Thoracic aorta (tissue), 2 donors: ENCODE measurements around the gene ACKR2. TPM values are rescaled to one million over a fixed set of nuclear protein-coding genes. Genes with fewer than 3 reads are reported as not detected.

Source experiments
- ATAC-seq: fragments of 150-250 bp; one replicate; pipeline ENCODE4 v1.8.0; 2017; ENCODE audit warnings: low read depth; ENCODE audit not compliant: insufficient number of reproducible peaks, low FRiP score
- DNase-seq: peaks from one replicate; pipeline ENCODE4 v3.0.0-alpha.2; 2020; ENCODE audit warnings: low spot score
- H3K27ac ChIP-seq, 2 donors: fragments of 200-600 bp; sonication (generic); 1 replicate in 1 of 2; 2 replicates in 1 of 2; pipeline ENCODE4 v1.5.1; 2016; ENCODE audit warnings: mild to moderate bottlenecking in 2 of 2, moderate library complexity in 2 of 2
- H3K27me3 ChIP-seq: fragments of 200-600 bp; sonication (generic); replicated peaks from 2 replicates; pipeline ENCODE4 v1.6.0; 2016; ENCODE audit warnings: mild to moderate bottlenecking; ENCODE audit not compliant: insufficient read depth
- H3K36me3 ChIP-seq: fragments of 200-600 bp; sonication (generic); one replicate; pipeline ENCODE4 v1.5.1; 2016
- H3K4me1 ChIP-seq, 2 donors: fragments of 200-600 bp; sonication (generic); 1 replicate in 1 of 2; 2 replicates in 1 of 2; pipeline versions ENCODE4 v1.5.1 to v1.6.0; 2016; ENCODE audit warnings: low read depth in 2 of 2, mild to moderate bottlenecking in 1 of 2; ENCODE audit not compliant: control insufficient read depth in 1 of 2
- H3K4me3 ChIP-seq: fragments of 200-600 bp; sonication (generic); 2 replicates; pipeline ENCODE4 v1.5.1; 2016; ENCODE audit warnings: mild to moderate bottlenecking
- H3K9me3 ChIP-seq: fragments of 200-600 bp; sonication (generic); 2 replicates; pipeline ENCODE4 v1.5.1; 2016
- CTCF ChIP-seq: fragments of 200-600 bp; sonication (generic); IDR thresholded peaks from one replicate; pipeline ENCODE4 v1.5.1; 2019; ENCODE audit warnings: antibody characterized with exemption
- total RNA-seq, 2 donors: library from RNA; depleted of rRNA; stranded (reverse); fragments of >200 nt; gene quantifications; one replicate each; pipeline versions ENCODE4 v1.1.0 to v1.2.3, GENCODE V29; 2016

ACKR2 gene
- total RNA-seq, 2 donors from 2014 or later: 10.0 to 11.9 TPM

- Histone ChIP-seq H3K27me3 (no peaks in the 10 kb centered on the region), H3K9me3 (no peaks in the 10 kb centered on the region), H3K4me1 (peaks cover 0 to 6% of the 10 kb centered on the region in 2 donors), H3K27ac (no peak overlapping the region), H3K36me3 (no peaks in the 10 kb centered on the region), H3K4me3 (no peak overlapping the region)
- no peak for TF ChIP-seq CTCF
- DNase-seq (no peak), ATAC-seq (no peak)
These were observed 63.5 kb downstream of the ACKR2 start for GRCh38 chr3:42872718-42873117.

- Histone ChIP-seq H3K27ac (no peak overlapping the region), H3K4me1 (peaks cover 0 to 6% of the 10 kb centered on the region in 2 donors), H3K36me3 (no peaks in the 10 kb centered on the region), H3K9me3 (no peaks in the 10 kb centered on the region), H3K27me3 (no peaks in the 10 kb centered on the region), H3K4me3 (no peak overlapping the region)
- DNase-seq (no peak), ATAC-seq (no peak)
- TF ChIP-seq CTCF: no peak
These were observed 64.2 kb downstream of the ACKR2 start for GRCh38 chr3:42873221-42873982.

GRCh38 chr3:42874749-42875148, 65.5 kb downstream of the ACKR2 start:
- no peak for TF ChIP-seq CTCF
- H3K4me1 ChIP-seq: peaks cover 0 to 6% of the 10 kb centered on the region in 2 donors
- H3K27me3 ChIP-seq: no peaks in the 10 kb centered on the region
- no peaks in the 10 kb centered on the region for H3K9me3 ChIP-seq
- H3K27ac ChIP-seq: no peak overlapping the region
- no peaks in the 10 kb centered on the region for H3K36me3 ChIP-seq
- no peak overlapping the region for H3K4me3 ChIP-seq
- DNase-seq: no peak
- ATAC-seq: no peak

- Histone ChIP-seq H3K9me3 (no peaks in the 10 kb centered on the region), H3K4me1 (peaks cover 0 to 10% of the 10 kb centered on the region in 2 donors), H3K4me3 (no peak within 1 kb of the TSS), H3K27me3 (no peaks in the 10 kb centered on the region), H3K27ac (no peak within 1 kb of the TSS), H3K36me3 (no peaks in the 10 kb centered on the region)
- no peak for TF ChIP-seq CTCF
- ATAC-seq (no peak), DNase-seq (no peak)
These were observed 66.3 kb downstream of the ACKR2 start, which contains the start of gene CYP8B1 for GRCh38 chr3:42875325-42876151. CYP8B1 (minus strand) TSS chr3:42875879; CDS start chr3:42875816, 63 bp downstream.

GRCh38 chr3:42876401-42876800, 67.2 kb downstream of the ACKR2 start:
- no peak overlapping the region for H3K4me3 ChIP-seq
- TF ChIP-seq CTCF: no peak
- no peaks in the 10 kb centered on the region for H3K9me3 ChIP-seq

More at GRCh38 chr3:42876401-42876800, 67.2 kb downstream of the ACKR2 start:
- no peaks in the 10 kb centered on the region for H3K27me3 ChIP-seq
- no peaks in the 10 kb centered on the region for H3K36me3 ChIP-seq
- no peak overlapping the region for H3K27ac ChIP-seq
- no peak for ATAC-seq
- H3K4me1 ChIP-seq: peaks cover 0 to 14% of the 10 kb centered on the region in 2 donors
- no peak for DNase-seq
